EL (cell line): ENCODE measurements around the gene DGKB.
A peak's percentile ranks its signal among the peaks of the same experiment; 100 is the strongest.

Source experiments
- DNase-seq: peaks from one replicate; pipeline ENCODE4 v3.0.0-alpha.2; 2016

DGKB gene

GRCh38 chr7:14902589-14903067 is at the start of gene DGKB:
TSS of gene DGKB (minus strand) at chr7:14902751.
- DNase-seq, result peak; percentile 29

- peak; percentile 18 for DNase-seq
Observed at GRCh38 chr7:14950013-14950412, 47.5 kb upstream of the DGKB start.

GRCh38 chr7:14938181-14938580 is 35.6 kb upstream of the DGKB start:
- no peak for DNase-seq

GRCh38 chr7:14937581-14937980 is 35.0 kb upstream of the DGKB start:
- no peak for DNase-seq

GRCh38 chr7:14936554-14936953 is 34.0 kb upstream of the DGKB start:
- no peak for DNase-seq

- no peak for DNase-seq
Observed at GRCh38 chr7:14934839-14935238, 32.3 kb upstream of the DGKB start.

- DNase-seq, result no peak
Observed at GRCh38 chr7:14931511-14932215, 29.1 kb upstream of the DGKB start.

- peak; percentile 26 for DNase-seq
Observed at GRCh38 chr7:14924398-14924797, 21.8 kb upstream of the DGKB start.

- DNase-seq, result no peak
Observed at GRCh38 chr7:14911077-14911476, 8.5 kb upstream of the DGKB start.

- no peak for DNase-seq
Observed at GRCh38 chr7:14908697-14909096, 6.1 kb upstream of the DGKB start.

GRCh38 chr7:14905764-14906163 is 3.2 kb upstream of the DGKB start:
- peak; percentile 2 for DNase-seq

GRCh38 chr7:14900051-14900450 is 2.5 kb downstream of the DGKB start:
- DNase-seq, result peak; percentile 15

GRCh38 chr7:14899030-14899429 is 3.5 kb downstream of the DGKB start:
- no peak for DNase-seq

GRCh38 chr7:14896461-14896860 is 6.1 kb downstream of the DGKB start:
- no peak for DNase-seq

GRCh38 chr7:14894826-14895225 is 7.7 kb downstream of the DGKB start:
- no peak for DNase-seq

- no peak for DNase-seq
Observed at GRCh38 chr7:14892961-14893360, 9.6 kb downstream of the DGKB start.

- no peak for DNase-seq
Observed at GRCh38 chr7:14891289-14891688, 11.3 kb downstream of the DGKB start.

- no peak for DNase-seq
Observed at GRCh38 chr7:14888962-14889361, 13.6 kb downstream of the DGKB start.

- no peak for DNase-seq
Observed at GRCh38 chr7:14886533-14886932, 16.0 kb downstream of the DGKB start.

- DNase-seq, result no peak
Observed at GRCh38 chr7:14875941-14876587, 26.5 kb downstream of the DGKB start.

- no peak for DNase-seq
Observed at GRCh38 chr7:14871880-14872279, 30.7 kb downstream of the DGKB start.

- no peak for DNase-seq
Observed at GRCh38 chr7:14870394-14870793, 32.2 kb downstream of the DGKB start.

- no peak for DNase-seq
Observed at GRCh38 chr7:14868937-14869336, 33.6 kb downstream of the DGKB start.

GRCh38 chr7:14861456-14861855 is 41.1 kb downstream of the DGKB start:
- no peak for DNase-seq

- DNase-seq, result no peak
Observed at GRCh38 chr7:14859267-14859666, 43.3 kb downstream of the DGKB start.
